IgD-negative memory B cell (primary cell): ENCODE data around the gene E2F3. TPM values are rescaled to one million over a fixed set of nuclear protein-coding genes. Genes with fewer than 3 reads are reported as not detected.
"Not testable (repeated sequence)": the region's sequence is repeated elsewhere in the genome, so short reads cannot be mapped to it uniquely, and the experiment has no call there.

Source experiments
- H3K27ac Mint-ChIP-seq, 3 donors: one replicate each; pipeline ENCODE4 v1.8.0; 2020 to 2022; ENCODE audit warnings: mild to moderate bottlenecking in 3 of 3, mixed read lengths in 3 of 3, moderate library complexity in 1 of 3
- H3K27me3 Mint-ChIP-seq: one replicate; pipeline ENCODE4 v1.8.0; 2021; ENCODE audit warnings: mixed read lengths
- H3K36me3 Mint-ChIP-seq: one replicate; pipeline ENCODE4 v1.8.0; 2020; ENCODE audit warnings: mild to moderate bottlenecking, mixed read lengths
- H3K4me1 Mint-ChIP-seq, 3 donors: one replicate each; pipeline ENCODE4 v1.8.0; 2020 to 2022; ENCODE audit warnings: mixed read lengths in 3 of 3, mild to moderate bottlenecking in 1 of 3
- H3K4me3 Mint-ChIP-seq, 4 donors: one replicate each; pipeline ENCODE4 v1.8.0; 2020 to 2022; ENCODE audit warnings: mild to moderate bottlenecking in 4 of 4, mixed read lengths in 4 of 4, moderate library complexity in 3 of 4
- H3K9me3 Mint-ChIP-seq, 3 donors: one replicate each; pipeline ENCODE4 v1.8.0; 2020 to 2021; ENCODE audit warnings: mixed read lengths in 3 of 3, mild to moderate bottlenecking in 1 of 3
- polyA plus RNA-seq: library from polyadenylated mRNA; unstranded; fragments of 300-500 nt; fragmentation: Illumina TruSeq; gene quantifications from one replicate; pipeline ENCODE4 v1.2.3, GENCODE V29; 2021

The E2F3 gene
- polyA plus RNA-seq, 1 donor from 2014 or later: 3.0 TPM

DNA sequence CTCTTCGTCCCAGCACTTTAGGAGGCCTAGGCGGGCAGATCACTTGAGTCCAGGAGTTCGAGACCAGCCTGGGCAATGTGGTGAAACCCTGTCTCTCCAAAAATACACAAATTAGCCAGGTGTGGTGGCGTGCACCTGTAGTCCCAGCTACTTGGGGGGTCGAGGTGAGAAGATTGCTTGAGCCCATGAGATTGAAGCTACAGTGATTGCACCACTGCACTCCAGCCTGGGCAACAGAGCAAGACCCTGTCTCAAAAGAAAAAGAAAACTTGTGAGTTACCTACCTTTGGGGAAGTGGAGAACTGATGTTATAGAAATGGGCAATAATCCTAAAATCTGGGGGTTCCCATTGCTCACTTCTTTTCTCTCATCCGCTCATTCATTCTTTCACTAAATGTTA lies 58.0 kb downstream of the E2F3 start:
- Mint-ChIP-seq H3K27ac (no peak overlapping the region), H3K9me3 (no peaks in the 10 kb centered on the region), H3K27me3 (no peaks in the 10 kb centered on the region), H3K4me3 (no peak overlapping the region), H3K4me1 (peaks cover 10 to 14% (median 11%) of the 10 kb centered on the region in 3 donors), H3K36me3 (peaks cover 16% of the 10 kb centered on the region)

DNA sequence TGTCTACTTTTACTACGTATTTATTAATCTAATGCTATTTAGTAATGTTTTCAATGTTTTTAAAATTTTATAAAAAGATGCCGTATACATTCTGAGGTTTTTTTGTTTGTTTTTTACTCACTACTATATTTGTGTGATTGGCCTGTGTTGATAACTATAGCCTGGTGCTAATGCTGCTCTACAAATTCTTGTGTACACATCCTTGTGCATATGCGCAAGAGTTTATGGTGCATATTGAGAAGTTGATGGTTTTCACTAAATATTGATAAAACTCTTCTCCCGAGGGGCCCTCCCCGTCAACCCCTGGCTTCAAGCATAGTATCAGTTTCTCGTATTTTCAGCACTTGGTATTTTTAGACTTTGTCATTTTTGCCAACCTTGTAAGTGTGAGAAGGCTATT lies 59.9 kb downstream of the E2F3 start:
- Mint-ChIP-seq H3K4me3 (no peak overlapping the region), H3K4me1 (peaks cover 10 to 14% (median 11%) of the 10 kb centered on the region in 3 donors), H3K36me3 (peaks cover 13% of the 10 kb centered on the region), H3K27me3 (no peaks in the 10 kb centered on the region), H3K27ac (no peak overlapping the region), H3K9me3 (peaks cover 0 to 4% (median 0%) of the 10 kb centered on the region in 3 donors)

DNA sequence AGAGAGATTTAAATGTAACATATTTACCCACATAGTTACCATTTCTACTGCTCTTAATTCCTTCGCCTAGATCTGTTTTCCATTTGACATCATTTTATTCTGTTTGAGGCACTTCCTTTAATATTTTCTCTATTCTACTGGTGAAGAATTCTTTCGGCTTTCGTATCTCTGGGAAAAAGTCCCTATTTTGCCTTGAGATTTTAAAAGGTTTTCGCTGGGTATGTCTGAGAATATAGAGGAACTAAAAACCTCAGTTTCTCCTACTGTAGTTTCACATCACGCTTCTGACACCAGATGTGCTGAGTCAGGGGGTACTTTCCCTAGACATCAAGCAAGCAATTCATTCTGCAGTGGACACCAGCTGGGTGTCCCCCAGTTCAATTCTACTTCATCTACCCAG lies 61.7 kb downstream of the E2F3 start:
- H3K4me1 Mint-ChIP-seq: peaks cover 14 to 18% (median 14%) of the 10 kb centered on the region in 3 donors
- no peak overlapping the region for H3K27ac Mint-ChIP-seq
- H3K4me3 Mint-ChIP-seq: peak overlapping the region in 1 of 4 donors; percentile 76
- peaks cover 0 to 4% (median 1%) of the 10 kb centered on the region in 3 donors for H3K9me3 Mint-ChIP-seq
- peaks cover 18% of the 10 kb centered on the region for H3K36me3 Mint-ChIP-seq
- no peaks in the 10 kb centered on the region for H3K27me3 Mint-ChIP-seq

DNA sequence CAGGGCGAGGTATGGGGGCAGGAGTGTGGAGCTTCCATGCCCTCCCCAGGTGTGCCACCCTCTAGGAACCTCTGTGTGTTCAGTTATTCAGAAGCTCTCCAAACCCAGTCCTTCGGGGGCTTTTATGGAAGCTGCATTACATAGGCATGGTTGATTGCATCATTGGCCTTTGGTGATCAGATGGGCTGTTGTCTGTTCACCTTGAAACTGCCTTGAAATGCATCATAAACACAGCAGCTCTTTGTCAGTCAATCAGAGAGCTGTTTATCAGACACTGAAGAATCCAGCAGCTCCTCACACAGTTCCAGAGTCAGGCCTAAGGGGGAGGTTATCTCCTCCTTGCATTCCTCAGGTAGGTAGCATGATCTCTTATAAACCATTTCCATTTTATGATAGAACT lies 62.4 kb downstream of the E2F3 start:
- Mint-ChIP-seq H3K4me3 (no peak overlapping the region), H3K36me3 (peaks cover 17% of the 10 kb centered on the region), H3K9me3 (peaks cover 0 to 4% (median 1%) of the 10 kb centered on the region in 3 donors), H3K4me1 (peaks cover 14 to 18% (median 14%) of the 10 kb centered on the region in 3 donors), H3K27me3 (no peaks in the 10 kb centered on the region), H3K27ac (no peak overlapping the region)

DNA sequence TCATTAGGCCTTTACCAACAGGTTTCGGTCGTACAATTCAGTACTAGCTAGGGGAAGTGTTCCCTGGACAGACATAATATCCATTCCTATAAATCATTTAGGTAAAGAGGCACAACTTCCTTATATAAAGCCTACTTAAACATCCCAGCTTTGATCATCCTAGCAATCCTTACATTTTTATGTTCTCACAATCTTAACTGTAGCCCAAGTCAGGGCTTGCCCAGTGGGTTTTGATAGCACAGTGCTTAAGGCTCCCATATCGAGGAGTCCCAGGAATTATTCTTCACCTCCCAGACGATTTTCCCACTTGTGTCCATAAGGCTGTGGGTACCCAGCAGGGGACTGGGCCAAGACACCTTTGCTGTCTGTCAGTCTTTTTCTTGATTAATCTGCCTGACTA lies 63.2 kb downstream of the E2F3 start:
- peaks cover 14 to 17% (median 14%) of the 10 kb centered on the region in 3 donors for H3K4me1 Mint-ChIP-seq
- H3K27ac Mint-ChIP-seq: no peak overlapping the region

DNA sequence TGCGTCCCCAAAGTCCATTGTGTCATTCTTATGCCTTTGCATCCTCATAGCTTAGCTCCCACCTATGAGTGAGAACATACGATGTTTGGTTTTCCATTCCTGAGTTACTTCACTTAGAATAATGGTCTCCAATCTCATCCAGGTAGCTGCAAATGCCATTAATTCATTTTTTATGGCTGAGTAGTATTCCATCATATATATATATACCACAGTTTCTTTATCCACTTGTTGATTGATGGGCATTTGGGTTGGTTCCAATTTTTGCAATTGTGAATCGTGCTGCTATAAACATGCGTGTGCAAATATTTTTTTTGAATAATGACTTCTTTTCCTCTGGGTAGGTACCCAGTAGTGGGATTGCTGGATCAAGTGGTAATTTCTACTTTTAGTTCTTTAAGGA lies 63.9 kb downstream of the E2F3 start:
- not testable (repeated sequence) for H3K27ac Mint-ChIP-seq, H3K4me3 Mint-ChIP-seq, H3K27me3 Mint-ChIP-seq, H3K9me3 Mint-ChIP-seq
- H3K36me3 Mint-ChIP-seq: peaks cover 13% of the 10 kb centered on the region
- H3K4me1 Mint-ChIP-seq: peaks cover 11 to 16% (median 14%) of the 10 kb centered on the region in 3 donors

More for the DNA sequence above, 63.2 kb downstream of the E2F3 start:
- Mint-ChIP-seq H3K27me3 (no peaks in the 10 kb centered on the region), H3K9me3 (peaks cover 0 to 4% (median 1%) of the 10 kb centered on the region in 3 donors), H3K36me3 (peaks cover 16% of the 10 kb centered on the region), H3K4me3 (no peak overlapping the region)

DNA sequence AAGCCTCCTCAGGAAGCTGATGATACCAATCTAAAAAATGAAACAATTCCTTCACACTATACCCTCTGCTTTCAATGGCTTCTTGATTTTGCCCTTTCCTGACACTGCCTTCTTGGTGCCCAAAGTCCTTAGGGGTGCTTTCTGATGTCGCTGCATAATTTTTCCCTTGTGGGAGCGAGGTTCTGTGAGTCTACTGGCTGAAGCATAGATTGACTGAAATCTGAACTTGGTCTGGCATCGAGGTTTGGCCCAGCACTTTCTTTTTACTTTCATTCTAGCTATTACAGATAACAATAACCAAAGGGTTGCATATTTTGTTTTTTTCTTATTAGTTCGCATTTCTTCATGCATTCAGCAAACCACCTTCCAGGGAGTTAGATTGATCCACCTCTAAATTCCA lies 65.8 kb downstream of the E2F3 start:
- no peaks in the 10 kb centered on the region for H3K27me3 Mint-ChIP-seq
- H3K36me3 Mint-ChIP-seq: peaks cover 11% of the 10 kb centered on the region
- H3K4me1 Mint-ChIP-seq: peaks cover 11 to 12% (median 11%) of the 10 kb centered on the region in 3 donors
- H3K27ac Mint-ChIP-seq: no peak overlapping the region
- H3K9me3 Mint-ChIP-seq: peaks cover 0 to 4% (median 1%) of the 10 kb centered on the region in 3 donors
- no peak overlapping the region for H3K4me3 Mint-ChIP-seq

DNA sequence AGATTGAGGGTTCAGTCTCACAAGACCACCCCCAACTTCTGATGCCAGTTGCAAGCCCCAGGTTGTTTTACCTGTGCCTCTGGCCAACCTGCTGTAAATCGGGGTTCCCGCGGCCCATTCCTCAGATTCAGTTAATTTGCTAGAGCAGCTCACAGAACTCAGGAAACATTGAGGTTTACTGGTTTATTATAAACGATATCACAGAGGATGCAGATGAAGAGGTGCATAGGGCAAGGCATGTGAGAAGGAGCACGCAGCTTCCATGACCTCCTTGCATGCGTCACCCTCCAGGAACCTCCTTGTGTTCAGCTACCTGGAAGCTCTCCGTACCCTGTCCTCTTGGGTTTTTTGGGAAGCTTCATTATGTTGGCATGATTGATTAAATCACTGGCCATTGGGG lies 66.5 kb downstream of the E2F3 start:
- Mint-ChIP-seq H3K4me3 (no peak overlapping the region), H3K4me1 (peaks cover 10 to 12% (median 10%) of the 10 kb centered on the region in 3 donors), H3K27ac (no peak overlapping the region), H3K36me3 (peaks cover 11% of the 10 kb centered on the region), H3K27me3 (no peaks in the 10 kb centered on the region), H3K9me3 (peaks cover 0 to 4% (median 1%) of the 10 kb centered on the region in 3 donors)

DNA sequence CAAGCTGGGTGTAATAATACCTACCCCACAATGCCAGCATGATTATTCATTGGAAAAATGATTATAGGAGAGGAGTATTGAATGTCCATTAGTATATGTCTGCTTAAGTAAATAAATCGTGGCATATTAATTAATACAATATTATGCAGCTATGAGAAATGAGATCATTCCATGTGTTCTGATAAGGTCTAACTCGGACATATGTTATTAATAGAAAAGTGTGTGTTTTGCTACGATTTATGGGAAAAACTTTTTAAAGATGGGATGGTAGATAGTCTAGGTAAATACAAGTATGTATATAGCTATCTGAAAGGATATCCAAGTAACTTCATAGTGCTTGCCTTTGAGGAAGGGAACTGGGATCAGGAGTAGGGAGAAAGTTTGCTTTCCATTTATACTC lies 71.1 kb downstream of the E2F3 start:
- peaks cover 0 to 6% (median 2%) of the 10 kb centered on the region in 3 donors for H3K4me1 Mint-ChIP-seq

DNA sequence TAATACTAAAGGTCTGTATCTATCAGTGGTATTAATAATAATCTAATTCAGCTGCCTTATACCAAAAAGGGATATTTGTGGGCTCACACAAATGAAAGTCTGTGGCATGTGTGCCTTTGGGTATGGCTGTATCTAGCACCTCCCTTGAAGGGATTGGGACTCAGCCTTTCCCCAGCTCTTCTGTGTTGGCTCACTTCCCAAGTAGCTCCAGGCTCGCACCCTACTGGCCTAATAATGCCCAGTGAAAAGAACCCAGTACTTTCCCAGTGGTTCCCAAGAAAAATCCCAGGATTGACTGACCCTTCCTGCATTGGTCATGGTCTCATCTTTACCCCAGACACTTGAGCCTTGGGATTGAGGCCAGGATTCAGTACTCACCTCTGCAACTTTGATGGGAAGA lies 71.8 kb downstream of the E2F3 start:
- H3K36me3 Mint-ChIP-seq: peaks cover 6% of the 10 kb centered on the region
- no peaks in the 10 kb centered on the region for H3K9me3 Mint-ChIP-seq
- H3K27me3 Mint-ChIP-seq: no peaks in the 10 kb centered on the region
- peaks cover 0 to 6% (median 2%) of the 10 kb centered on the region in 3 donors for H3K4me1 Mint-ChIP-seq
- H3K4me3 Mint-ChIP-seq: no peak overlapping the region
- no peak overlapping the region for H3K27ac Mint-ChIP-seq

More for the DNA sequence above, 71.1 kb downstream of the E2F3 start:
- no peak overlapping the region for H3K27ac Mint-ChIP-seq
- no peak overlapping the region for H3K4me3 Mint-ChIP-seq
- no peaks in the 10 kb centered on the region for H3K27me3 Mint-ChIP-seq
- H3K36me3 Mint-ChIP-seq: peaks cover 6% of the 10 kb centered on the region
- no peaks in the 10 kb centered on the region for H3K9me3 Mint-ChIP-seq

DNA sequence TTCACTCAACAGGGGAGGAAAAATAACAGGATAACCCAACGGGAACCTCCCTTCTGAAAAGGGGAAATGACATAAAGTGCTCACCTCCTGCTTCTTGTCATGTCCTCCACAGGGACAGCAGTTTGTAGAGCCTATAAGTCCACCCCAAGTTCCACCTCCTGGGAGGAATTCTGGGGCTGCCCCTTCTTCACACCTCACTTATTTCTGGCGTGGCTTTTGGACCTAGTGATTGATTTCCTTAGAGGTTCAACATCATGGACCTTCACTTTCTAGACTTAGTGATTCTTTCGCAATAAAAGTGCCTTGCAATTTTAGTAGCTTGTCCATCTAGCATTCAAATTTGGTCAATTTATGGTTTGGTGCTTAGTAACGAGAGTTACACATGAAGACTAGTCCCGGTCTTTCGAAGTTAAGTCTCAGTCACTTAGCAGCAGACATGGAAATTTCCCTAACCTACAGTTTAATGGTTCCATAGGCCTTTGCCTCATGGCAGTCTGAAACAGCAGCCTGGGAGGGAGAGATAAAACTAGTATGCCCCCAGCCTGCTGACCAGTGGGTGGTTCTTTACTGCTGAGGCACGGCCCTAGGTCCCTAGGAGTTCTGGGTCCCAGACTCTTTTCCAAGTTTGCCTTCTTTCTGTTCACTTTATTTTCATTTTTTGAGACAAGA lies 73.3 kb downstream of the E2F3 start:
- no peak overlapping the region for H3K27ac Mint-ChIP-seq
- no peaks in the 10 kb centered on the region for H3K27me3 Mint-ChIP-seq
- peaks cover 0 to 6% (median 2%) of the 10 kb centered on the region in 3 donors for H3K4me1 Mint-ChIP-seq
- H3K9me3 Mint-ChIP-seq: no peaks in the 10 kb centered on the region
- no peak overlapping the region for H3K4me3 Mint-ChIP-seq
- peaks cover 6% of the 10 kb centered on the region for H3K36me3 Mint-ChIP-seq

DNA sequence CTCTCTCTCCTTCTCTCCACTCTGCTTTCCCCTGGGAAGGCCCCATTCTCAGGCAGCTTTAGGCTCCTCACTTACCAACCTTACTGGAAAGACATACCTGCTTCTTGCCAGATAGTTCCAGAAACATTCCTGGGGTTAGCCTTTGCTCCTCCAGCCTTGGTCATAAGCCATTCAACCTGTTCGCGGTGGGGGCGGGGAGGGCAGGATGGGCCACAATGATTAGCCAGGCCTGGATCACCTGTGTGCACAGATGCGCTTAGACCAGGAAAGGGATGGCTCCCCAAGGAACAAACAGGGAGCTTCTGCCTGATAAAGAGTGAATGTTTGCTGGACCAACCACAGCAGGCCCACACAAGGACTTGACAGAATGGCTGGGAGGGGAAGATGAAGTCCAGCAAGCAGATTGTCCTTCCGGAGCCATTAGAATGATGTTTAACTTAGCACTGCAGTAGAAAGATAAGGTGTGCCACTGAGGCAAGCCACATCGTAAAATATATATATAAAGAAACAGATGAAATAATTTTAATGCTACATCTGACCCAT lies 74.9 kb downstream of the E2F3 start:
- Mint-ChIP-seq H3K27me3 (no peaks in the 10 kb centered on the region), H3K9me3 (no peaks in the 10 kb centered on the region), H3K36me3 (peaks cover 7% of the 10 kb centered on the region), H3K27ac (no peak overlapping the region), H3K4me3 (no peak overlapping the region), H3K4me1 (peaks cover 0 to 6% (median 2%) of the 10 kb centered on the region in 3 donors)

DNA sequence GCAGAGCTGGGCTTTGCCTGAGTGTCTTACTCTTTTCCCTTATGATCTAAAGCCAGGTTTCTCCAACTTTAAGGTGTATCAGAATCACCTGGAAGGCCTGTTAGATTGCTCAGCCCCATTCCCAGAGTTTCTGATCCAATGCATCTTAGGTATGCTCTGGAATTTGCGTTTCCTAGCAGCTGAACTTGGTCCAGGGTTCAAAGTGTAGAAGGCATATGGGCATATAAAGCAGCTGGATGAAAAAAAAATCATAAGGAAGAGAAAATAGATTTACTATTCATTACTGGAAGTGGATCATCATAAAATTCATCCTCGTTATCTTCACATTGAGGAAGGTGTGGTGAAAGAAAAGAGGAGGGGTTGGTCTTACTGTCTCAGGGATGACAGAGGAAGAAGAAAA lies 75.8 kb downstream of the E2F3 start:
- Mint-ChIP-seq H3K27ac (no peak overlapping the region), H3K9me3 (no peaks in the 10 kb centered on the region), H3K4me1 (peaks cover 0 to 6% (median 2%) of the 10 kb centered on the region in 3 donors), H3K36me3 (peaks cover 9% of the 10 kb centered on the region), H3K4me3 (no peak overlapping the region), H3K27me3 (no peaks in the 10 kb centered on the region)

DNA sequence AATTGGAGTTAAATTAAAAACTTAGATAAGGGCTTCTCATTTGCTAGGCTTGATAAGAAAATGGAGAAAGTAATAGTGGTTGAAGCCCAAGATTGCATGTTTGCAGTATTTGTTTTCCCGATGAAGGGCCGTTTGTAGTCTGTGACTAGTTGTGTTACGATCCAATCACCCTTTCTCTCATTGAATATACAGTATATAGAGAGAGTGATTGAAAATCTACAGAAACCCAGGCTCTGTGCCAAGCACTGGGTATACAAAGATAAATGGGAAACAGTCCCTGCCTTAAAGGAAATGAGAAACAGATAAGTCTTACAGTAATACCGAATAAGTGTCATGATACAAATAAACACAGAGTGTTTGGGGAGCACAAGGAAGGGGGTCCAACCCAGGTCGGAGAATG lies 77.4 kb downstream of the E2F3 start:
- Mint-ChIP-seq H3K4me3 (no peak overlapping the region), H3K27ac (peak overlapping the region in 1 of 3 donors; percentile 51), H3K9me3 (no peaks in the 10 kb centered on the region), H3K27me3 (no peaks in the 10 kb centered on the region), H3K36me3 (peaks cover 7% of the 10 kb centered on the region), H3K4me1 (peaks cover 0 to 6% (median 2%) of the 10 kb centered on the region in 3 donors)

DNA sequence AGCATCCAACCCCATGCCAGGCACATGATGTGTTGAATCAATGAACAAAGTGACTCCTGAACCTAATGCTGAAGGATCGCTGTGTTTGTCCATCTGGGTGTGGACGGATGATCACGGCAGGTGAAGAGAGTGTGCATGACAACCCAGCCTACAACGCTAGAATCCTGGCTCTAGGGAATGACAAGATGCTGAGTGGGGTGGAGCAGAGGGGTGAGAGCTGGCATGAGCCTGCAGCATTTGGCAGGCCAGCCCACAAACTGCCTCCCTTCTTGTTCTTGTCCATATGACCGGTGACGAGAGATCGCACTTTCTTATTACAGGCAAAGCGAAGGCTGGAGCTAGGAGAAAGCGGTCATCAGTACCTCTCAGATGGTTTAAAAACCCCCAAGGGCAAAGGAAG lies 77.8 kb downstream of the E2F3 start:
- no peaks in the 10 kb centered on the region for H3K27me3 Mint-ChIP-seq
- H3K4me3 Mint-ChIP-seq: no peak overlapping the region
- peak overlapping the region in 1 of 3 donors; percentile 51 for H3K27ac Mint-ChIP-seq
- peaks cover 6% of the 10 kb centered on the region for H3K36me3 Mint-ChIP-seq
- H3K4me1 Mint-ChIP-seq: peaks cover 0 to 2% (median 0%) of the 10 kb centered on the region in 3 donors
- no peaks in the 10 kb centered on the region for H3K9me3 Mint-ChIP-seq

DNA sequence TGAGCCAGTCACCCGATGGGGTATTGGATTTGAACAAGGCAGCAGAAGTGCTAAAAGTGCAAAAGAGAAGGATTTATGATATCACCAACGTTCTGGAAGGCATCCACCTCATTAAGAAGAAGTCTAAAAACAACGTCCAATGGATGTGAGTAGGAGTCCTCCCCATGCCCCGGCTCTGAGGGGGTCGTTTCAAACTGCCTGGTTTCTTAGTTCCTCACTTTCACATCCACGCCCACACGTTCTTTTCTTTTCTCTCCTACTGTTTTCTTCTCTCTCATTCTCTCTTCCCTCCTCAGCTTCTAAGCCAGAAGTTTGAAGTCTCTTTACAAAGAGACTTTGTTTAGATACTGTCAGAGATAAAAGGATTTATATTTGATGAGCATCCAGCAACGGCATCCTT lies 79.6 kb downstream of the E2F3 start:
- Mint-ChIP-seq H3K27ac (no peak overlapping the region), H3K4me3 (no peak overlapping the region), H3K27me3 (no peaks in the 10 kb centered on the region), H3K9me3 (no peaks in the 10 kb centered on the region), H3K36me3 (peaks cover 6% of the 10 kb centered on the region), H3K4me1 (no peaks in the 10 kb centered on the region)
